KMS-11 (cell line): ENCODE data around the gene ATP8B3.

Experiments used
- H2AFZ ChIP-seq: fragments of 200-600 bp; sonication (generic); 2 replicates; pipeline ENCODE4 v1.6.1; 2016; ENCODE audit warnings: antibody characterized with exemption, mixed run types, low read depth
- H3K27ac ChIP-seq: fragments of 200-600 bp; sonication (generic); 2 replicates; pipeline ENCODE4 v1.6.1; 2016; ENCODE audit warnings: mild to moderate bottlenecking, mixed run types
- H3K27me3 ChIP-seq: fragments of 200-600 bp; sonication (generic); 2 replicates; pipeline ENCODE4 v1.6.1; 2017; ENCODE audit warnings: mild to moderate bottlenecking, low read depth, mixed run types, moderate library complexity; ENCODE audit not compliant: insufficient read depth
- H3K36me3 ChIP-seq: fragments of 200-600 bp; sonication (generic); 2 replicates; pipeline ENCODE4 v1.6.1; 2017; ENCODE audit warnings: mild to moderate bottlenecking, mixed run types; ENCODE audit not compliant: insufficient read depth
- H3K4me1 ChIP-seq: fragments of 200-600 bp; sonication (generic); 2 replicates; pipeline ENCODE4 v1.6.1; 2016; ENCODE audit warnings: mild to moderate bottlenecking, low read depth, mixed run types; ENCODE audit not compliant: poor library complexity, severe bottlenecking
- H3K4me2 ChIP-seq: fragments of 200-600 bp; sonication (generic); 2 replicates; pipeline ENCODE4 v1.7.0; 2016; ENCODE audit warnings: mild to moderate bottlenecking, mixed run types
- H3K4me3 ChIP-seq: fragments of 200-600 bp; sonication (generic); IDR thresholded peaks from 2 replicates; pipeline ENCODE4 v1.6.1; 2017; ENCODE audit warnings: low read depth, low read length, mixed read lengths; ENCODE audit not compliant: insufficient read depth
- H3K79me2 ChIP-seq: fragments of 200-600 bp; sonication (generic); 2 replicates; pipeline ENCODE4 v1.6.1; 2016; ENCODE audit warnings: low read depth, mixed run types; ENCODE audit not compliant: insufficient read depth
- H3K9ac ChIP-seq: fragments of 200-600 bp; sonication (generic); 2 replicates; pipeline ENCODE4 v1.6.1; 2016; ENCODE audit warnings: mild to moderate bottlenecking, mixed run types
- H4K20me1 ChIP-seq: fragments of 200-600 bp; sonication (generic); 2 replicates; pipeline ENCODE4 v1.6.1; 2016; ENCODE audit warnings: mild to moderate bottlenecking, mixed run types; ENCODE audit not compliant: insufficient read depth
- CTCF ChIP-seq: fragments of 200-600 bp; sonication (generic); conservative IDR thresholded peaks from 2 replicates; pipeline ENCODE4 v1.6.1; 2017; ENCODE audit warnings: low read depth, mild to moderate bottlenecking, antibody characterized with exemption, low read length, moderate library complexity, mixed read lengths

Gene ATP8B3

GRCh38 chr19:1782521-1782920 lies 29.6 kb downstream of the ATP8B3 start:
- H3K4me2 ChIP-seq = no peak overlapping the region
- peaks cover 90% of the 10 kb centered on the region for H3K27me3 ChIP-seq
- no peak overlapping the region for H3K27ac ChIP-seq
- H3K79me2 ChIP-seq = no peaks in the 10 kb centered on the region
- no peak overlapping the region for H3K4me3 ChIP-seq
- H3K9ac ChIP-seq = no peak overlapping the region
- H3K4me1 ChIP-seq = no peaks in the 10 kb centered on the region
- H3K36me3 ChIP-seq = no peaks in the 10 kb centered on the region
- no peaks in the 10 kb centered on the region for H4K20me1 ChIP-seq
- TF ChIP-seq CTCF = no peak
- no peak overlapping the region for H2AFZ ChIP-seq

GRCh38 chr19:1780272-1780958 lies 31.7 kb downstream of the ATP8B3 start:
- H2AFZ ChIP-seq = no peak overlapping the region
- H3K4me3 ChIP-seq = no peak overlapping the region
- no peak overlapping the region for H3K4me2 ChIP-seq
- no peaks in the 10 kb centered on the region for H3K79me2 ChIP-seq
- TF ChIP-seq CTCF = 0 out of 2 replicates have a peak, but pooled peaks have one; percentile 17
- no peaks in the 10 kb centered on the region for H3K36me3 ChIP-seq
- peaks cover 93% of the 10 kb centered on the region for H3K27me3 ChIP-seq
- H3K4me1 ChIP-seq = no peaks in the 10 kb centered on the region
- H4K20me1 ChIP-seq = no peaks in the 10 kb centered on the region
- no peak overlapping the region for H3K9ac ChIP-seq
- no peak overlapping the region for H3K27ac ChIP-seq

GRCh38 chr19:1779574-1779973 lies 32.5 kb downstream of the ATP8B3 start:
- H3K9ac ChIP-seq = no peak overlapping the region
- H3K27me3 ChIP-seq = peaks cover 89% of the 10 kb centered on the region
- H3K4me3 ChIP-seq = no peak overlapping the region
- no peak for TF ChIP-seq CTCF
- H3K4me2 ChIP-seq = no peak overlapping the region
- H3K27ac ChIP-seq = no peak overlapping the region
- no peaks in the 10 kb centered on the region for H3K79me2 ChIP-seq
- no peaks in the 10 kb centered on the region for H3K36me3 ChIP-seq
- no peak overlapping the region for H2AFZ ChIP-seq
- H4K20me1 ChIP-seq = no peaks in the 10 kb centered on the region
- no peaks in the 10 kb centered on the region for H3K4me1 ChIP-seq

- H3K79me2 ChIP-seq = no peaks in the 10 kb centered on the region
- H3K4me1 ChIP-seq = no peaks in the 10 kb centered on the region
- no peaks in the 10 kb centered on the region for H4K20me1 ChIP-seq
- no peak for TF ChIP-seq CTCF
- no peak overlapping the region for H3K4me3 ChIP-seq
- H3K27ac ChIP-seq = no peak overlapping the region
- H3K27me3 ChIP-seq = peaks cover 87% of the 10 kb centered on the region
- H3K9ac ChIP-seq = no peak overlapping the region
- H3K36me3 ChIP-seq = no peaks in the 10 kb centered on the region
- H2AFZ ChIP-seq = no peak overlapping the region
- no peak overlapping the region for H3K4me2 ChIP-seq
These were observed 34.9 kb downstream of the ATP8B3 start for GRCh38 chr19:1777149-1777548.
